GM21825 (cell line): Measurements from ENCODE around the gene NCK2.
A peak's percentile ranks its signal among the peaks of the same experiment; 100 is the strongest.

Experiments used
- ATAC-seq: cut with Tn5 transposase; IDR thresholded peaks from one replicate; pipeline ENCODE4 v1.9.1; 2021; ENCODE audit warnings: mild to moderate bottlenecking, moderate library complexity; ENCODE audit not compliant: unreplicated experiment

NCK2 gene

GRCh38 chr2:105774781-105775337 is 30.1 kb downstream of the NCK2 start:
- no peak for ATAC-seq

DNA sequence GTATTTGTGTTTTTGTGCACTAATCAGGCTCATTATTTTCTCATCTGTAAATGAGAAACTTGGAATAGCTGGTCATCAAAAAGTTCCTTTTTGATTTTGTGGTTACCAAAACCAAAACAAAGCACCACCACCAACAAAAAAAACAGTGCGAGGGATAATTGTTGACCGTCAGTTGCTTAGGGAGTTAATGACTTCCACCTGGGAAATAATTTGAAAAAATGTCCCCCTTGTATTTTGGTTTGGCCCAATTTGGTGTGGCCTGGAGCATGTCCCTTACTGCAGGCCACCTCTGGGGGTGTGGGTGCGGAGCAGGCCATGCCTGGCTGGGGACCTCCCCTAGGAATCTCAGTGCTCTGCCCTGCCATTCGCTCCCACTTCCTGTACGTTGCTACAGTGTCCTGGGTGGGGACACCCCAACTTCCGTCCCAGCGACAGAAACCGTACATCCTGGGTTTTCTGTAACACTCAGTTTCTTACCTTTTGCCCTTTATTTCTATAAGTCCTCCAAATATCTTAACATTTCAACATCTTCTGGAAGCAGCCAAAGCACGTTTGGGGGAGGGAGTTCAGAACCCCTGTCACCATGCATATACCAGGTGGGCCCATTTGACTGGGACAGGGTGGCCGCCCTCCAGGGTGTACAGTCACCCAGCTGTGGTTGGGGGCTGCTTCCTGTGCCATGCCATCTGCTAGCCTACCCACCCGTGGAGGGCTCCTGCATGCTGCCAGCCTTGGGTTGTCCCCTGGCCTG is 31.3 kb downstream of the NCK2 start:
- ATAC-seq: peak; percentile 75

DNA sequence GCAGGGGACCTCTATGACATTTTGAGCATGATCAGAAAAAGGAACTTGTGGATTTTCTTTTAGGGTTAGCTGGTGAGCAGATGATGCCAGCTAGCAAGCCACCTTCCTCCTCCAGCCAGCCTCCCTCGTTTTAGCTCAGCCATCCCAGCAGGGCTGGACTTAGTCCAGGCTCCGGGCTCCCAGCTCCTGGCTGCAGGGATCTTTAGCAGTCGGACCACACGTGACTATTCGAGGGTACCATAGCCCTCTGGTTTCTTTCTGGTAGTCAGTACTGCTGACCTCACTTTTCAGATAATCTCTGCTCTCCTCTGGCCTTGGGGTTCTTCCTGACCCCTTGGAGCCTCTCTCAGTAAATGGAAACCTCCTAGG is 31.8 kb downstream of the NCK2 start:
- ATAC-seq: peak; percentile 12

DNA sequence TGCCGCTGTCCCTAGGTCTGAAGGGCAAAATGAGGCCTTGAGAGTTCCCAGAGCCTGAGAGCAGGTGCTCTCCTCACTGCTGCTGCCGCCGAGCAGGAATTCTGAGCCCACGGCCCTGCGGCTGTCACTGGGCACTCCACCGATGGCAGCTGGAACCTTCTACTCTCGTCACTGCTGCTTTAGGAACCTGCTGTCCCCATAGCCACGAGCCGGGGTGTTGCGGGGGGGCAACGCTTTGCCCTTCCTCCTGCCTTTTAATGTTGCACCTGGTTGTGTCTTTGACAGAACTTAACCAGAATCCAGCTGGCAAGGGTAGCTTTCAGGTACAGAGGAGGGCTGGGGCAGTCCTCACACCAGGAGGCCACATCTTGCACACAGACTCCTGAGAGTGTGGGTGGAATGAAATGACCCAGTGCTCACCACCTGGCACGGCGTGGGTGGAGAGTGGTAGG is 32.3 kb downstream of the NCK2 start:
- no peak for ATAC-seq

DNA sequence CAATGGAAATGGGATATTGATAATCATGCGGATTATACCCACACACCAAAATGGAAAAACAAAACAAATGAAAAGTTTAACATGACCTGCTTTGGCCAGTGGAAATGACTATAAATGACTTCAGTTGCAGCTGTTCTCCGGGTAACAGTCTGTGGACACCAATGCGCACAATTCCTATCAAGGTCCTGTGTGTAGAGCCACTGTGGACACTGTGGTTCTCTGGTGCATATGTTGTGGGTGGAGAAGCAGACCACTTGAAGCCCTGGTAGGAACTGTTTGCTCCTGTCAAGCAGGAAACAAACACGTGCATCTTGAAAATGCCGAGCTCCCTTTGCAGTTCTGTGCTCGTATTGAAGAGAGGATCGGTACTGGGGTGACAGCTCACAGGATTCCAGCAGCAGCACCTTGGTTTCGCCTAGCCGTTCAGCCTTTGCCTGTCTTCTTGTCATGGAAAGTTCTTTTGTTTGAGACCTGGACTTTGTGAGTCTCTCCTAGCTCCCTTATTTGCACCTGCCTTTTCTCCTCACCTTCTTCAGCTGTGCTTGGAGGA is 32.9 kb downstream of the NCK2 start:
- no peak for ATAC-seq

DNA sequence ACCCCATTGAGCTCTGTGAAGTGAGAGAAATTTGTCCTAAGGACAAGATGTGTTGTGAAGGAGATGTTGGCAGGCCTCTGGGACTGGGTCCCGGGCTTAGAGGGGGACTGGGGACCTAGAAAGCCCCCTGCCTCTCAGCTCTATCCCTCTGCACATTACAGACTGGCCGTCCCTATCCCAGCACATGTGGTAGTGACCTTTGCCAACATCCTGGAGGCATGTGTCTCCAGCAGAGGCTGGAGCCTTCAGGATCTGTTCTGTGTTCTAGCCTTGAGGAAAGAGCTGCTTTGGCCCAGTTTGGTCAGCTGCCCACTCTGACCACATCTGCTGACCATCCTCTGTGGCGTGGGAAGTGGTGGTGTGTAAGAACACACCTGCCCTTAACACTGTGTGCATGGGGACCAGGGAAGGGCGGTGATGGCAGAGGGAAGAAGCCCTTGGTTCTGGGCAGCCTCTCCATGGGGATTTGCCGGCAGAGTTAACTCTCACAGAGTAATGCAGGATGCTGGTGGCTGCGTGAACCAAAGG is 33.4 kb downstream of the NCK2 start:
- ATAC-seq: no peak

- ATAC-seq: no peak
Observed at GRCh38 chr2:105779394-105779793, 34.7 kb downstream of the NCK2 start.

GRCh38 chr2:105780606-105781005 is 35.9 kb downstream of the NCK2 start:
- ATAC-seq: no peak

GRCh38 chr2:105781274-105781978 is 36.7 kb downstream of the NCK2 start:
- ATAC-seq: no peak

DNA sequence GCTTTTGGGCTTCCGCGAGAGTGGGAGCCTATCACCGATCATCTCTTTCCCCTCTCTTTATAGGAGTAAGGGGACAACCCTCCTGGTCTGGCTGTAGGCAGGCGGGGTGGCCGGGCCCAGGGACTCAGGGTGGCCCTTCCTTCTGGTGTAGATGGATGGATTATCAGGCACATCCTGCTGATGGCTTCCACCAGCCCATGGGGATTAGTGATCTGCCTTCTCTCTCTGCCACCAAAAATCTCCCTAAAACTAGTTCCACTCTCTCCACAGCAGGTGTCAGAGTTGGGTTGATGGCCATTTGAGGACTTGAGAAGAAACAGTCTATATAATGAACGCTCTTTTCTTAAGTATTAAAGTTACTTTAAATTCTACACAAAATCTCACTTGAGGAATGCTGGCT is 37.4 kb downstream of the NCK2 start:
- no peak for ATAC-seq

DNA sequence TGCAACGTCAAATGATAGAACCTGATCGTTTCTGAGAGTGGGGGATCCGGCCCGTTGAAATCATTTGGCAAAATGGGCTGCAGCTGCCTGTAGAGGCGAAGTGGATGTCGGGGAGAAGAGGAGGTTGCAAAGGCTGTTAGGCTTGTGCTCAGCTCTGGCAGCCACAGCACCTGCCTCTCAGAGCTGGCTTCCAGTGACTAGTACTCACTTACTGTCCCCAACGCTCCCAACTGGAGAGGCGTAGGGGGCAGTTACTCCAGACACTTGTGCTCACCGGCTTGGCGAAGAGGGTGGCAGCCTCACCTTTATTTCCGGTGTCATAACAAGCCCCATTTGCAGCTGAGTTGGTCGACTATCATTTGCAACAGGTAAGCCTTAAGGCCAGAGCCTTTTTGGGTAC is 37.9 kb downstream of the NCK2 start:
- no peak for ATAC-seq

GRCh38 chr2:105783151-105783738 is 38.5 kb downstream of the NCK2 start:
- ATAC-seq: no peak

DNA sequence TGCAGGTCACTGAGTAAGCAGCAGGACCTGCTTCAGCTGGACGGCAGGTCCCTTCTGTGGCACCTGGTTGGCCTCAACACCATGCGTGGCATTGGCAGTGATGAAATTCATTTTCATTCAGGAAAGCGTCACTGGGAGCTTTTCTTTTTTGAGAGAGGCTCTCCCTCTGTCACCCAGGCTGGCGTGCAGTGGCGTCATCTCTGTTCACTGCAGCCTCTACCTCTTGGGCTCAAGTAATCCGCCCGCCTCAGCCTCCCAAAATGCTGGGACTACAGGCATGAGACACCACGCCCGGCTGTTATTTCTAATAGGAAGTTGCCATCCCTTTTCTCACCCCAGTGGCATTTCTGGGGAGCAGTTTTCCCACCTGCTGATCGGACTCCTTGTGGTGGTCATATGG is 39.3 kb downstream of the NCK2 start:
- ATAC-seq: no peak

- ATAC-seq: no peak
Observed at GRCh38 chr2:105784589-105784988, 39.9 kb downstream of the NCK2 start.

DNA sequence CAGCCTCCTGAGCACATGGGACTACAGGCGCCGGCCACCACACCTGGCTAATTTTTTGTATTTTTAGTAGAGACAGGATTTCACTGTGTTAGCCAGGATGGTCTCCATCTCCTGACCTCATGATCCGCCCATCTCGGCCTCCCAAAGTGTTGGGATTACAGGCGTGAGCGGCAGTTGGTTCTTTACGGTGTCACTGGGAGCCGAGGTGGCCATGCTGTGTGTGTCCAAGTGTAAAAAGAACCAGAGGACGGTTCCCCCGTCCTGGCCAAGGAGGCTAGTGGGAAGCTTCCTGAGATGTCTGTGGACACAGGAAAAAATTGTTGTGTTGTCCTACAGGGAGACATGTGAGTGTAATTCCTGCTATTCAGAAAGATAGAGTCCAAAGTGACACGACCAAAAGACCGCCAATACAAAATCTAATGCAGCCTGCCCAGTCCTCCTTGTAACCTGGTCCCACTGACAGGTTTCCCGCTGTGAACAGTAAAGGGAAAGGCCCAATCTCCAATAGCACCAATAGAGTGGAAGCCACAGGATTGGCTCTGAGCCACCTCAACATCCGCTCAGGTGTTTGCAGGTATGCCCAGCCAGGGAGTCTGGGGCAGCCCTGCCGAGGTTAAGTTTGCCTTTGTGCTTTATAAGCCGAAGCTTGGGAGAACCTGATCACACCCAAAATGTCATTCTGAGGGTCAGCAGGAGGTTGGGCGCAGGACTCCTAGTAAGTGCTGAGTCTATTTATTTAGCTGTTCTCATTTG is 40.6 kb downstream of the NCK2 start:
- no peak for ATAC-seq

- ATAC-seq: no peak
Observed at GRCh38 chr2:105786231-105787230, 41.8 kb downstream of the NCK2 start.

DNA sequence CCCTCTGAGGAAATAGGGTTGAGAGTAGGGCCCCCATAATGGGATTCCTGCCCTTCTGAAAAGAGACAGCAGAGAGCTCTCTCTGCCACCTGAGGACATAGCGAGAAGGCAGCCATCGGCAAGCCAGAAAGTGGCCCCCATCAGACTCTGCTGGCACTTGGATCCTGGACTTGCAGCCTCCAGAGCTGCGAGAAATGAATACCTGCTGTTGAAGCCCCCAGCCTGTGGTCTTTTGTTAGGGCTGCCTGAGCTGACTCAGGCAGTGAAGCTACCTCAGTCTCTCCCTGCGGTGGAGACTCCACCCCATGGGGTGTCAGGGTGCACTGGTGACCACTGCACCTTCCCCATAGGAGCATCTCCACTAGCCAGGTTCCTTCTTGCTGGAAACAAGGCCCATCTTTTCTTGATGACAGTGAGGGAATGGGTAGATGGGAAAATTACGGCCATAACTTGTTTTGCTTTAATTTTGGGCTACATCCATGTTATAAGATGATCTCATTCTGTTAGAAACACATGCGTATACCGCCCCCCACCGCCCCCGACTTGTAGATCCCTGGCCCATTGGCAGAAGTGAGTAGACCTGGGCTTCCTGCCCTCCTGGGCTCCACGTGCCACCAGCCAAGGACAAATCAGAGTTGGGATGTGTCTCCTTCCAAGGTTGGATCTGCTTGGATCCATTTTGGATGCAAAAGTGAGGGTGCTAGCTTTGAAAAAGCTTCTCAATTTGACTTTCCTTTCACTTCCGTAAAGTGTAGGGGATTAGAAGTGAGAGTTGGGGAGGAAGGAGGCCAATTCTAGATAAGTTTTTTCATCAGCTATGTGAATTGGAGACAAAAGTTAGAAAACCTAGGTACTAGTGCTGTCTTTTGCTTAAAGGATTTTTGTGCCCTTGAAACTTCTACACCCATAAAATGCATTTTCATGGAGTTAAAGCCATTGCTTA is 42.9 kb downstream of the NCK2 start:
- no peak for ATAC-seq

GRCh38 chr2:105788670-105789290 is 44.1 kb downstream of the NCK2 start:
- ATAC-seq: no peak
